HG03354 (cell line): ENCODE results near the gene IFNA21.
"Not testable (repeated sequence)": the region's sequence is repeated elsewhere in the genome, so short reads cannot be mapped to it uniquely, and the experiment has no call there.

Source experiments
- ATAC-seq: cut with Tn5 transposase; IDR thresholded peaks from one replicate; pipeline ENCODE4 v1.9.1; 2021; ENCODE audit warnings: mild to moderate bottlenecking; ENCODE audit not compliant: unreplicated experiment, poor library complexity, severe bottlenecking

Gene IFNA21

GRCh38 chr9:21166560-21166959 is at the start of gene IFNA21:
TSS of gene IFNA21 (minus strand) at chr9:21166660. CDS start at chr9:21166612, 48 bp downstream.
- not testable (repeated sequence) for ATAC-seq

GRCh38 chr9:21213411-21214326 is 47.2 kb upstream of the IFNA21 start:
- peak; percentile 75 for ATAC-seq

- not testable (repeated sequence) for ATAC-seq
These were observed 45.7 kb upstream of the IFNA21 start for GRCh38 chr9:21212160-21212559.

GRCh38 chr9:21210782-21211181 is 44.3 kb upstream of the IFNA21 start:
- ATAC-seq = not testable (repeated sequence)

DNA sequence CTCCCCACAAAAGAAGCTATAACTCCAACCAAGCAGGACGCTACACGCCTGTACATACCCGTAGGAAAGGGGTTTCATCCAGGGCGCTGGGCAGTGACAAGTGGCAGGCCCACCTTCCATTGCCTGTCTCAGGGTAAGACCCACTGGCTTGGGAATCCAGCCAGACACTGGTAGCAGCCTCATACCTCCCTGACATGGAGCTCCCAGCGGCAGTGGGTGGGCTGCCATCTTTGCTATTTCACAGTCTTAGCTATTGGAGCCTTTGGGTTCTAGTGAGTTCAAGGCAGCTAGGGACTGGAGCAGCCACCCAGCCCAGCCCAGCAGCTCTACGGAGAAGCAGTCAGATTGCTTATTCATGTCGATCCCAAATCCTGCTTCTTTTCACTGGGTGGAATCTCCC is 43.9 kb upstream of the IFNA21 start:
- no peak for ATAC-seq

DNA sequence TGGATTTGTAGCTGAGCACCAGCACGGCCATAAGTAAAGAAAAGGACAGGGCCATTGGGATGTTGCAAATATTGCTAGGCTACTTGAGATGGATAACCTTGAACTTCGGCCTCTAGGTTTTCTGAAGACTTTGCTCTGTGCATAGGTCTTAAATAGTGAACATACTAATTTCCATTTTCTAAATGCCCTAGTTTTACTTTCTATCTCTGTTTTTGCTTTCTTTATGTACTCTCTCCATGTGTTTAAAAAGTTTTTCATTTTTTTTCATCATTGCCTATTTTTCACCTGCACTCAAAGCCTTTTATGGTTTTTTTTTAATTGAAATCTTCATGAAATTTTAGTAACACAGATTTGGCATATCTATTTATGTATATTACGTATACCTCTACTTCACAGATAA is 40.6 kb upstream of the IFNA21 start, which contains the start of gene IFNA10:
IFNA10 (minus strand) TSS at position 101 of the 400 bp plus-strand sequence; CDS start at position 55, 46 bp downstream.
- not testable (repeated sequence) for ATAC-seq

GRCh38 chr9:21205204-21205603 is 38.7 kb upstream of the IFNA21 start:
- no peak for ATAC-seq

DNA sequence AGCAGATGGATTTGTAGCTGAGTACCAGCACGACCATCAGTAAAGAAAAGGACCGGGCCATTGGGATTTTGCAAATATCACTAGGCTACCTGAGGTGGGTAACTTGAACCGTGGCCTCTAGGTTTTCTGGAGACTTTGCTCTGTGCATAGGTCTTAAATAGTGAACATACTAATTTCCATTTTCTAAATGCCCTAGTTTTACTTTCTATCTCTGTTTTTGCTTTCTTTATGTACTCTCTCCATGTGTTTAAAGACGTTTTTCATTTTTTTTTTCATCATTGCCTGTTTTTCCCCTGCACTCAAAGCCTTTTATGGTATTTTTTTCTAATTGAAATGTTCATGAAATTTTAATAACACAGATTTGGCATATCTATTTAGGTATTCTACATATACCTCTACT is 35.6 kb upstream of the IFNA21 start, which contains the start of gene IFNA7:
IFNA7 (minus strand) TSS at position 101 of the 400 bp plus-strand sequence; CDS start at position 61, 40 bp downstream.
- not testable (repeated sequence) for ATAC-seq

DNA sequence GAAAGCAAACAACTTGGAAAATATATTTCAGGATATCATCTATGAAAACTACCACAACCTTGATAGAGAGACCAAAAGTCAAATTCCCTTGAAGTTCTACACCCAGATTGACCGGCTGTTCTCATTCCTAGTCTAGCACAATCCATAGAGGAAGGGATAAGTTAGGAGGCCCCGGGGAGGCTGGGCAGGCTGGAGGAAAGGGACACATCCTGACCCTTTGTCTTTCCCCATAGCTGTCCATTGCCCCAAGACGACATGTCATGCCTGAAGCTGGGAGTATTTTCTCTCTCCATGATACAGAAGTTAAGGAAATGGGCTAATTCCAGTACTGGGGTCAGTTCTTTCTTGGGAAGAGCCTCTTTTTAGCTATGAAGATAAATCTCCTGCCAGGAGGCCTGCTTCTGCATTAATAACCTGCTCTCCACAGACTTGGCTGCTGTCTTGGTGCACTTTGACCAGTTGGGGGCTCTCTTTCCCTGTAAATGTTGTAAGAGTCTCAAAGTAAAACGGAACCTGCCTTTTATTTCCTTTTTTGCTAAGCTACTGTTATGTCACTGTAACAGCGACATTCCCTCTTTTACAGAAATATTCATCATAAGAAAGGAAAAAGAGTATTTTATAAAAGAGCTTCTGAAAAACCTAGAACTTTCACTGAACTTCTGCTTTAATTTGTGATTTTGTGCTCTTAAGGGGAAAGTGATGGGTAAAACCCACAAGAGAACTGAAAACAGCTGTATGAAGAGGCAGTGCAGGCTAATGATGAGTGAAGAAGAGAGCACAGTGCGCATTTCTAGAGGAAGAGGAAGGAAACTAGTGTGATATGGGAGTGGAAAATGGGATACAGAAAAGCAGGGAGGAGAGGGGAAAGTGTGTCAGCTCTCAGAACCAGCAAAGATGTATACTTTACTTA is 28.7 kb upstream of the IFNA21 start:
- ATAC-seq = peak; percentile 95

GRCh38 chr9:21187487-21187886 is 21.0 kb upstream of the IFNA21 start, which contains the start of gene IFNA4:
TSS of gene IFNA4 (minus strand) at chr9:21187587. CDS start at chr9:21187531, 56 bp downstream.
- ATAC-seq = not testable (repeated sequence)

DNA sequence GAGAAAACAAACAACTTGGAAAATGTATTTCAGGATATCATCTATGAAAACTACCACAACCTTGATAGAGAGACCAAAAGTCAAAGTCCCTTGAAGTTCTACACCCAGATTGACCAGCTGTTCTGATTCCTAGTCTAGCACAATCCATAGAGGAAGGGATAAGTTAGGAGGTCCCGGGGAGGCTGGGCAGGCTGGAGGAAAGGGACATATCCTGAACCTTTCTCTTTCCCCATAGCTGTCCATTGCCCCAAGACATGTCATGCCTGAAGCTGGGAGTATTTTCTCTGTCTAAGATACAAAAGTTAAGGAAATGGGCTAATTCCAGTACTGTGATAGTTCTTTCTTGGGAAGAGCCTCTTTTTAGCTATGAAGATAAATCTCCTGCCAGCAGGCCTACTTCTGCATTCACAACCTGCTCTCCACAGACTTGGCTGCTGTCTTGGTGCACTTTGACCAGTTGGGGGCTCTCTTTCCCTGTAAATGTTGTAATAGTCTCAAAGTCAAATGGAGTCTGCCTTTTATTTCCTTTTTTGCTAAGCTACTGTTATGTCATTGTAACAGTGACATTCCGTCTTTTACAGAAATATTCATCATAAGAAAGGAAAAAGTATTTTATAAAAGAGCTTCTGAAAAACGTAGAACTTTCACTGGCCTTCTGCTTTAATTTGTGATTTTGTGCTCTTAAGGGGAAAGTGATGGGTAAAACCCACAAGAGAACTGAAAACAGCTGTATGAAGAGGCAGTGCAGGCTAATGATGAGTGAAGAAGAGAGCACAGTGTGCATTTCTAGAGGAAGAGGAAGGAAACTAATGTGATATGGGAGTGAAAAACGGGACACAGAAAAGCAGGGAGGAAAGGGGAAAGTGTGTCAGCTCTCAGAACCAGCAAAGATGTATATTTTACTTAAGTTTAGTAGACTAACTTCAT is 16.6 kb upstream of the IFNA21 start:
- ATAC-seq = peak; percentile 97

DNA sequence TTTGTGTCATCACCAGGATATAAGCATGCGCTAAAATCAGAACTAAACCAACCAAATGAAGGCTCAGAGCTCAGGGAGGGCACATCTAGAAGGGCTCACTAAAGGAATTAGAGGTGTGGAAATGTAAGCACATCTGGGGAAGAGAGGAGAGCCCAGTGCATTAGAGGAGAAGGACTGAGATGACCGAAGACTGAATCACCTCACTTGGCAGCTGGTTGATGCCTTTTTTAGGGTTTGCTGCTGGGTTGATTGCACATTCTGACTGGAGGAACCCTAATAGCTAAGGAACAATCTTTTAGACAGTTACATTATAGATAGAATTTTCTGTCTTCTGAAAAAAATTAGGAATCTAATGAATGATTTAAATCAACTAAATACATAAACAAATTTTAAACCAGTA is 8.2 kb upstream of the IFNA21 start:
- ATAC-seq = no peak

DNA sequence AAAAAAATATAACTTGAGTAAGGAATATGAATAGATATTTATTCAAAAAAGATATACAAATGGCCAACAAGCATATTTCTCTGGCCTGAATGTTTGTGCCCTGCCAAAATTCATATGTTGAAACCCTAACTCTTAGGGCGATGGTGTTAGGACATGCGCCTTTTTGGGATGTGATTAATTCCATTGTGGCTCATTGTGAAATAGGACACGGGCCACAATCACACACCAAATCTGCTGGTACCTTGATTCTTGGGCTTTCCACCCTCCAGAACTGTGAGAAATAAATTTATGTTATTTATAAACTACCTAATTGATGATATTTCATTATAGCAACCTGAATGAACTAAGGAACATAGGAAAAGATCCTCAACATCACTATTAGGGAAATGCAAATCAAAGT is 5.7 kb upstream of the IFNA21 start:
- no peak for ATAC-seq

DNA sequence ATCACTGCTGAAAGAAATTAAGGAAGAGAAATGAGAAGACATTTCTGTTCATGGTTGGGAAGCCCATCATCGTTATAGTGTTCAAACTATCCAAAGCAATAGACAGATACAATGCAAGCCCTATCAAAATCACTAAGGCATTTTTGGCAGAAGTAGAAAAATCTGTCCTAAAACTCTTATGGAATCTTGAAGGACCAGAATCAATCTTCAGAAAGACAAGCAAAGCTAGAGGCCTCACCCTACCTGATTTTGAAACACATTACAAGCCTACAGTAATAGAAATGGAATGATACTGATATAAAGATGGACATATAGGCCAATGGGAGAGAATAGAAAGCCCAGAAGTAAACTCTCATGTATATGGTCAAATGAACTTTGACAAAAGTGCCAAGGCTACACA is 4.9 kb upstream of the IFNA21 start:
- ATAC-seq = no peak

DNA sequence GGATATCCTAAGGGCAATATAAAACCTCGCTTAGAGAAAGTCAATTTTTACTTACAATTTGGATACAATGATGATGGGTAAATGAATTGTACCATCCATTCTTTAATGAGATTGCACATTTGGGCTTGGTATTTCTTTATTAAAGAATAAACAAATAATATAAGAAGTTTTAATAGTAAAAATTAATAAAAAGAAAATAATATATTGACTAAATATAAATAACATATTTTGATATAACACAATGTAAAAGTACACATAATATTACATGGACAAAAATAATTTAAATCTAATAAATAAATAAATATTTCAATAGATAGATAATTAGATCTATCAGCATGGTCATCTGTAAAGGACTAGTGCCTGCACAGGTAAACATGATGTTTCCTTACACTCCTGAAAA is 944 bp downstream of the IFNA21 start:
- no peak for ATAC-seq

DNA sequence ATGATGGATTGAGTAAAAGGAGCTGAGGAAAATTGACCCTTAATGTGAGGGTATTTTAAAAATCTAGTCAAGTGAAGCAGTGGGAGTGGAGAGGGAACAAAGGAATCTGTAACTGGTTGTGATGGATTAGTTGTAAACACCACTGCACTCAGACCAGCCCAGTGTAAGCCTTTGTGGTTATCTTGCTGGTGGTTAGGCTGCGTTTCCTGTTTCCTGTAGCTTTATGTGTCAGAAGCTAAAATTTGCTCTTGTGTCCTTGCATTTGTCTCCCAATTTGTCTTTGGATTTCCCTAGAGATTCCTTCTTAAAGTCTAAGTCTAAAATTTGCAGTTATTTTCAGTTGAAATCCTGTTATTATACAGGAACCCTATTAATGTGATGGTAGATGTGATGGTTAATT is 6.3 kb downstream of the IFNA21 start:
- peak; percentile 93 for ATAC-seq

GRCh38 chr9:21155501-21155900 is 11.0 kb downstream of the IFNA21 start:
- ATAC-seq = no peak

DNA sequence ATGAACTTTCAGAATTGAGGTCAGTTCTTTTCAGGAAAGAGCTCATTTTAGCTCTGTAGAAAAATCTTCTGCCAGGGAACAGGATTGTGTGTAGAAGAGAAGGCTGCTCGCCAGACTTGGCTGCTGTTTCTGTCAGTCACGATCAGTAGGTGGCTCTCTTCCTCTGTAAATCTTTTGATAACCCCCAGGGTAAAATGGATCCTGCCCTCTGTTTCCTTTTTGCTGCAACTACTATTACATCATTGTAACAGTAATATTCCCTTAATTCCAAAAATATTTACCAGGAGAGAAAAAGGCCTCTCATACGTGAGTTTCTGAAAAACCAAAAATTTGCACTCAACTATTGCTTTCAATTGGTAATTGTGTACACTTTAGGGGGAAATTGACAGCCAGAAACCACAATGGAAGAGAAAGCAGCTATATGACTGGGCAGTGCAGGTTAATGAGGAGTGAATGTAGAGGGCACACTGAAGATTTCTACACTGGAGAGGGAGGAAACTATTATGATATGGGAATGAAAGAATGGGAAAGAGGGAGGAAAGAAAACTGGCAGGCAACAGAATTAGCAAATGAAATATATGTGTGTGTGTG is 12.3 kb downstream of the IFNA21 start:
- ATAC-seq = peak; percentile 92
